Liver (tissue), 3 donors: ENCODE data around the gene PCDHGC4.

ENCODE experiments used
- CTCF ChIP-seq: fragments of 150-350 bp; IDR thresholded peaks from 2 replicates; pipeline ENCODE4 v1.5.1; 2017; ENCODE audit warnings: improper control_type of control experiment, low read depth, low read length; ENCODE audit not compliant: missing input control
- RAD21 ChIP-seq, 2 donors: IDR thresholded peaks; 2 replicates each; pipeline ENCODE4 v1.6.1; 2016; ENCODE audit warnings: antibody characterized with exemption in 2 of 2, mild to moderate bottlenecking in 2 of 2
- REST ChIP-seq: IDR thresholded peaks from 2 replicates; pipeline ENCODE4 v1.6.1; 2016; ENCODE audit warnings: antibody characterized with exemption, mild to moderate bottlenecking
- YY1 ChIP-seq: IDR thresholded peaks from 2 replicates; pipeline ENCODE4 v1.6.1; 2016; ENCODE audit warnings: antibody characterized with exemption, mild to moderate bottlenecking
- TF ChIP-seq, protein P1 (sequence below): IDR thresholded peaks from 2 replicates; pipeline ENCODE4 v1.6.1; 2016; ENCODE audit warnings: antibody characterized with exemption
- donor health status: healthy.
- donor health status: healthy.

DNA sequence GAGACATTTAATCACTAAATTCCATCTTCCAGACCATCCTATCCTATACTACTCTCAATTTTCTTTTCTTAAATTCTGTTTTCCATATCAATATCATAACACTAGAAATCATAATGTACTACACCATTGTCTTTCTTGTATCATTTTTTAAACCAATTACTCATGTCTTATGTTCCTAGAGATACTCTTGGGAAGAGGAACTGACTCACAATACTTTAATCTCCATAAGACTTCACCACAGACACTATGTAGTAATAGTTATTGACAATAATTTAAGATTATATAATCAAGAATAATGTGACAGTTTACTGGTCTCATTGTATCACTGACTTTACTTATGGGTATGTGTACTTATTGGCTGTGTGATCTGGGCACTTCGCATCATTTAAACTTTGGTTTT, 47.9 kb downstream of the PCDHGC4 start:
- no peak for TF ChIP-seq REST
- TF ChIP-seq, protein P1, sequence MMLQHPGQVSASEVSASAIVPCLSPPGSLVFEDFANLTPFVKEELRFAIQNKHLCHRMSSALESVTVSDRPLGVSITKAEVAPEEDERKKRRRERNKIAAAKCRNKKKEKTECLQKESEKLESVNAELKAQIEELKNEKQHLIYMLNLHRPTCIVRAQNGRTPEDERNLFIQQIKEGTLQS, result no peak
- TF ChIP-seq CTCF, result no peak
- no peak for TF ChIP-seq RAD21 (IDR thresholded peaks at IDR 0.05)
- TF ChIP-seq YY1, result no peak
